GM06990 (cell line): ENCODE measurements around the gene NKX2-3.

Source experiments
- DNase-seq: peaks from one replicate; pipeline ENCODE4 v3.0.0-alpha.2; 2011; ENCODE audit not compliant: insufficient read length; ENCODE audit errors: extremely low read depth
- H3K27me3 ChIP-seq: replicated peaks from 2 replicates; pipeline ENCODE4 v1.6.0; 2011; ENCODE audit warnings: low read length; ENCODE audit not compliant: control insufficient read depth, insufficient read depth
- H3K36me3 ChIP-seq: 2 replicates; pipeline ENCODE4 v1.5.1; 2011; ENCODE audit warnings: low read length; ENCODE audit not compliant: control insufficient read depth, insufficient read depth
- H3K4me3 ChIP-seq: replicated peaks from 2 replicates; pipeline ENCODE4 v1.5.1; 2011; ENCODE audit warnings: low read depth, mild to moderate bottlenecking, control low read depth, low read length
- CTCF ChIP-seq: IDR thresholded peaks from 2 replicates; pipeline ENCODE4 v1.5.1; 2011; ENCODE audit warnings: low read length, control low read depth, mild to moderate bottlenecking, inconsistent platforms; ENCODE audit not compliant: insufficient read depth, poor library complexity, severe bottlenecking

NKX2-3 gene

GRCh38 chr10:99540657-99541531 lies 8.2 kb downstream of the NKX2-3 start:
- no peak for DNase-seq
- TF ChIP-seq CTCF, result no peak
- H3K4me3 ChIP-seq, result no peak overlapping the region
- H3K36me3 ChIP-seq, result no peaks in the 10 kb centered on the region
- peaks cover 6% of the 10 kb centered on the region for H3K27me3 ChIP-seq

- TF ChIP-seq CTCF, result no peak
- Histone ChIP-seq H3K27me3 (peaks cover 1% of the 10 kb centered on the region), H3K36me3 (no peaks in the 10 kb centered on the region), H3K4me3 (no peak overlapping the region)
- DNase-seq, result no peak
Observed at GRCh38 chr10:99544322-99544721, 11.6 kb downstream of the NKX2-3 start.

- H3K4me3 ChIP-seq, result no peak overlapping the region
- DNase-seq, result no peak
- peak; percentile 64 for TF ChIP-seq CTCF
- H3K36me3 ChIP-seq, result no peaks in the 10 kb centered on the region
- peaks cover 2% of the 10 kb centered on the region for H3K27me3 ChIP-seq
Observed at GRCh38 chr10:99548041-99548530, 15.3 kb downstream of the NKX2-3 start.

- H3K36me3 ChIP-seq, result no peaks in the 10 kb centered on the region
- TF ChIP-seq CTCF, result no peak
- no peak overlapping the region for H3K4me3 ChIP-seq
- no peak for DNase-seq
- H3K27me3 ChIP-seq, result peaks cover 4% of the 10 kb centered on the region
Observed at GRCh38 chr10:99551158-99551557, 18.4 kb downstream of the NKX2-3 start.

GRCh38 chr10:99551616-99552015 lies 18.9 kb downstream of the NKX2-3 start:
- no peaks in the 10 kb centered on the region for H3K36me3 ChIP-seq
- no peak for TF ChIP-seq CTCF
- DNase-seq, result no peak
- H3K4me3 ChIP-seq, result no peak overlapping the region
- H3K27me3 ChIP-seq, result peaks cover 4% of the 10 kb centered on the region
